T-helper 1 cell treated with Interleukin-12 subunit alpha and Interleukin-12 subunit beta and Interleukin-4 antibody, amounts not matched to agents 30 μg/mL and 1 μg/mL, for 36 hours (primary cell): ENCODE results near the gene SPATA46.

Experiments used
- H3K27ac Mint-ChIP-seq: one replicate; pipeline ENCODE4 v1.8.0; 2021; ENCODE audit warnings: mild to moderate bottlenecking, mixed read lengths
- H3K27me3 Mint-ChIP-seq: one replicate; pipeline ENCODE4 v1.8.0; 2021; ENCODE audit warnings: low read depth, mixed read lengths
- H3K36me3 Mint-ChIP-seq: one replicate; pipeline ENCODE4 v1.8.0; 2021; ENCODE audit warnings: low read depth, mixed read lengths
- H3K4me1 Mint-ChIP-seq: one replicate; pipeline ENCODE4 v1.8.0; 2021; ENCODE audit warnings: low read depth, mixed read lengths
- H3K4me3 Mint-ChIP-seq: one replicate; pipeline ENCODE4 v1.8.0; 2021; ENCODE audit warnings: mild to moderate bottlenecking, moderate library complexity, mixed read lengths
- H3K9me3 Mint-ChIP-seq: one replicate; pipeline ENCODE4 v1.8.0; 2021; ENCODE audit warnings: mixed read lengths

The SPATA46 gene

DNA sequence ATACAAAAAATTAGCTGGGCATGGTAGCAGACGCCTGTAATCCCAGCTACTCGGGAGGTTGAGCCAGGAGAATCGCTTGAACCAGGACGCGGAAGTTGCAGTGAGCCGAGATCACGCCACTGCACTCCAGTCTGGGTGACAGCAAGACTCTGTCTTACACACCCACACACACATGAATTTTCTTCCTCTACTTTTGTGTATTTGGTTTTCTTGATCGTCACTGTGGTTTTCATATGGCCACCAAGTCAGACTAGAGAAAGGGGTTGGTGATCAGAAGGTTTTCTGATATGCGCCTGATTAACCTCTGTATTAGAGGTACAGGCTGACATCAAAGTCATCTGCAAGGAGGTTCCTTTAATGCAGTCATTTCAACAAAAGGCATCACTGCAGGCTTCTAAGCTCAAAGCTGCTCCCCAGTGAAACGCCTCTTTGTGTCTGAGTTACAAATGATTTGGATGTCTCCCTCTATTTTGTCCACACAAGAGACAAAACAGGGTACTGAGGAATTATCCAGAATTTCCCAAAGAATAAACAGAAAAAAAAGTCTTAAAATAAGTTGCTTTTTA, 24.2 kb upstream of the SPATA46 start:
- Mint-ChIP-seq H3K36me3 (no peaks in the 10 kb centered on the region), H3K4me3 (no peak overlapping the region), H3K27ac (no peak overlapping the region), H3K4me1 (no peaks in the 10 kb centered on the region), H3K9me3 (no peaks in the 10 kb centered on the region), H3K27me3 (peaks cover 11% of the 10 kb centered on the region)

DNA sequence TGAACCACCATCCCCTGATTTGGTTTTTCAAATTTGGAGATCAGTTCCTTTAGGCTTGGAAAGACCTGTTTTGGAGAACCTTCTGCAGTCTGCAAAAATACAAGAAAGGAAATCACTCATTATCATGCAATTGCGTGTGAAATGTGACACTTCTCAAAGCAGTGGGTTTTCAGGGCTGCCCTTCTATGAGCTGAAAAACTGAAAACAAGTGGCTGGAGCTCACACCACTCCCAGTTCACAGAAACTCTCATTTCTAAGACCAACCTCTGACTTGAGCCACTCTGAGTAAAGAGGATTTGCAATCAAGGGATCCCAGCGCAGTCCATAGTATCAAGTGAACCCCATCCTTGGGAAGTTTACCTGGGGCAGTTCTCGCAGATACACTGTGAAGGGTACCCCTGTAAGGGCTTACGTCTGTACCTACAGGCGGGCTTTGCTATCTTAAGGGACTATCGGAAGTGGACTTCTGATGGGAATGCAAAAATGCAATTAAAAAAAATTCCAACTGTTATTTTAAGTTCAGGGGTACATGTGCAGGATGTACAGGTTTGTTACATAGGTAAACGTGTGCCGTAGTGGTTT, 22.4 kb upstream of the SPATA46 start:
- no peak overlapping the region for H3K4me3 Mint-ChIP-seq
- H3K4me1 Mint-ChIP-seq, result no peaks in the 10 kb centered on the region
- H3K27me3 Mint-ChIP-seq, result peaks cover 11% of the 10 kb centered on the region
- H3K9me3 Mint-ChIP-seq, result no peaks in the 10 kb centered on the region
- H3K27ac Mint-ChIP-seq, result no peak overlapping the region
- no peaks in the 10 kb centered on the region for H3K36me3 Mint-ChIP-seq

DNA sequence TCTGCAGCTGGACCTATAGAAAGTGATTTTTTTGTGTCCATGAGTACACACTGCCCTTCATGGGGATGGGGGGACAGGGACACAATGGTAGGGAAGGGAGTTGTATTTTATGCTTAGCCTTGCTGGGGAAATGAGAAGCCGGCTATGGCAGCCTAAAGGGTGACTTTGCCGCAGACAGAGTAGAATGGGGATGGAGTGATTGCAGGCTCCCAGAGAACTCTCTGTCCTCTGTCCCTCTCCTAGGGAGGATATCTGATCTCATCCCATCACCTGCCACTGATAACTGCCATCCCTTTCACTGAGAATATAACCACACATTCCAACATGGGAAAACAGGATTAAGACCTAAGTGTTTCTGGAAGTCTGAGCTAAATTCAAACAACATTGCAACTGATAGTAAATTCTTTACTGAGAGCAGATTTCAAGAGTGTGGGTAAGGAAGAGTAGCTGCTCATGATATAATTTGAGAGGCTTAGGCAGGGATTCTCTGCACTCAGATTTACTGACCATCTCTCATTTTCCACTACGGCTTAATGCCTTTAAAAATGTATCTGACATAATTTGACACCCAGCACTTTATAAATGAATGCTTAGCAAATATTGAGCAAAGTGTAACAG, 21.4 kb upstream of the SPATA46 start:
- Mint-ChIP-seq H3K27me3 (peaks cover 15% of the 10 kb centered on the region), H3K4me1 (no peaks in the 10 kb centered on the region), H3K9me3 (no peaks in the 10 kb centered on the region), H3K36me3 (no peaks in the 10 kb centered on the region), H3K4me3 (no peak overlapping the region), H3K27ac (no peak overlapping the region)

GRCh38 chr1:162397039-162397448, 20.4 kb upstream of the SPATA46 start:
- no peaks in the 10 kb centered on the region for H3K36me3 Mint-ChIP-seq
- H3K27me3 Mint-ChIP-seq, result peaks cover 18% of the 10 kb centered on the region
- H3K4me3 Mint-ChIP-seq, result no peak overlapping the region
- no peak overlapping the region for H3K27ac Mint-ChIP-seq
- no peaks in the 10 kb centered on the region for H3K9me3 Mint-ChIP-seq
- H3K4me1 Mint-ChIP-seq, result no peaks in the 10 kb centered on the region

- H3K27me3 Mint-ChIP-seq, result peaks cover 25% of the 10 kb centered on the region
- H3K9me3 Mint-ChIP-seq, result no peaks in the 10 kb centered on the region
- no peaks in the 10 kb centered on the region for H3K4me1 Mint-ChIP-seq
- no peak overlapping the region for H3K27ac Mint-ChIP-seq
- no peak overlapping the region for H3K4me3 Mint-ChIP-seq
- H3K36me3 Mint-ChIP-seq, result no peaks in the 10 kb centered on the region
Observed at GRCh38 chr1:162396201-162396906, 19.7 kb upstream of the SPATA46 start.

DNA sequence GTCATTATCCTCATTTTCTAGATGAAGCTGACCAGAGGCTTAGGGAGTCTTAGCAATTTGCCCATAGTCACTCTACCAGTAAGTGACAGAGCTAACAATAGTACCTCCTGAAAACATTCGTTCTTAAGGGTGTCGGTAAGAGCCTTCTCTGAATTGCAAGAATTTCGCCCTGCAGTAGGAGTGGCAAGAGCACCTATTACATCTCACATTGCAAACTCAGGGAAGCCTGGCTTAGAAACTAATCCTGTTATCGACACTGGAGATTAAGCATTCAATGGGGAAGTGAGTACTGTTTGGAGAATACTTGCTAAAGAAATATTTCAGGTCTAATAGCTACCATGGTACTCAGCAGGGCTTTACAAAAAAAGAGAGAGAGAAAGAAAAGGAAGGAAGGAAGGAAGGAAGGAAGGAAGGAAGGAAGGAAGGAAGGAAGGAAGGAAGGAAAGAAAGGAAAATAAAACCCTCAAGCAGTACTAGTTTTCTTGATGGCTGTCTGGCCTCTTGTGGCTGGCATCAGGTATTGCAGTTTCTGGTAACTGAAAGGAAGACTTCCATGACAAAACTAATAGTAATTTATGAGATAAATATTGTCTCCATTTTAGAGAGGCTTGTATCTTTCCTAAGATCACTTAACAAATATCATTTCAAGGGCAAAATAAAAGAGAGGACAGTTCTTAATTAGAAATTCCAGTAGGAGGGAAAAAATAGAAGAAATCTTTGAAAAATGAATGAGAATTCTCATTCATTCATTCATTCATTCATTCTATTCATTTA, 15.3 kb upstream of the SPATA46 start:
- Mint-ChIP-seq H3K36me3 (no peaks in the 10 kb centered on the region), H3K4me1 (no peaks in the 10 kb centered on the region), H3K27me3 (peaks cover 20% of the 10 kb centered on the region), H3K27ac (no peak overlapping the region), H3K4me3 (no peak overlapping the region), H3K9me3 (no peaks in the 10 kb centered on the region)

DNA sequence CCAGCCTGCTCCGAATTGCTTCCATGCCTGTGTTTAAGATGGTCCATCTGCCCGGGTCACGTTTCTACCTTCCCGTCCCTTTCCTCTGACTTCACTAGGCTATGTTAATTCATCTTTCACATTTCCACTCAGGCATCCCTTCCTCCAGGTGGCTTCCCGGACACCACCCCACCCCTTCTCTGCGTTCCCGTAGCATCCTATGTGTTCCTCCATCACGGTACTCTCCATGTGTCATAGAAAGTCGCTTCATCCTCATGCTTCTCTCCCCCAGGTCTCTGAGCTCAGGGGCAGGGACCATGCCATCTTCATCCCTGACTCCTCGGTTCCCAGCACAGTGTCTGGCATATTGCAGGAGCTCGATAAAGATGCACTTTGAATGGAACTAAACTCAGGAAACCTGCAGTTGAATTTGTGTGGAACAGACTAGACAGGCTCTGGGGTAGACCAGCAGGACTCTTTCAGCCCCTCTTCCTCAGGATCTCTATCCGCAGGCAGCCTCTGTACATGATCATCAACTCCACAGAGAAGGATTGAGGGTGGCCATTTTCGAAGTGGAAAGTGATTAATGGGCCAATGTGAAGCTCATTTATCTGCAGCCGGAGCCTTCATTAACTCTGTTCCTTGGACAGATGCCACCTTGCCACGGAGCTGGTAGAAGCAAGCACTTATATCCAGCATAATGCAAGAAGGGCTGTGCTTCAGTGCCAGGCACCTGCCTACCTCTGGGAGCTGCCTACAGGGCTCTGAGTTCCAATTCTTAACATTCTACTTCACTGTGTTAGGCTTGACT, 13.9 kb upstream of the SPATA46 start:
- Mint-ChIP-seq H3K27ac (no peak overlapping the region), H3K4me3 (no peak overlapping the region)

DNA sequence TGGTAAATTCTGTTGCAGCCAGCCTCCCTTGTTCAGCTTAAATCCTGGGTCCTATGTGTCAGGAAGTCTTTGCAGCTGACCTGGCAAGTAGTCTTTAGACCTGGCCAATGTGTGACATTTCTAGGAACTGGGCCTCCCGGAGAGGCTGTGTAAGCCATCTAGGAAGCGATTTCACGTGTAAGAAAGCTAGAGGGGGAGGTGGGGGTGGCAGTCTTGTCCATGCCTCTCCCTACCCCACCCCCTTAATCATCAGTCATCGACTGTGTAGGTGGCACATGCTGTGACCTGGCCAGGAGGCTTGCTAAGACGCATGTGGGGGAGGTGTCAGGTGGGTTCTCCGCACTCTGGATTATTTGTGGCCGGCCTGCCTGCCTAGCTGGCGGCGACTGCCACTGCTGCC, 13.3 kb upstream of the SPATA46 start:
- no peaks in the 10 kb centered on the region for H3K36me3 Mint-ChIP-seq
- no peaks in the 10 kb centered on the region for H3K9me3 Mint-ChIP-seq
- no peak overlapping the region for H3K27ac Mint-ChIP-seq
- H3K4me1 Mint-ChIP-seq, result no peaks in the 10 kb centered on the region
- peaks cover 20% of the 10 kb centered on the region for H3K27me3 Mint-ChIP-seq
- no peak overlapping the region for H3K4me3 Mint-ChIP-seq

More for the DNA sequence above, 13.9 kb upstream of the SPATA46 start:
- Mint-ChIP-seq H3K4me1 (no peaks in the 10 kb centered on the region), H3K36me3 (no peaks in the 10 kb centered on the region), H3K27me3 (peaks cover 20% of the 10 kb centered on the region), H3K9me3 (no peaks in the 10 kb centered on the region)

GRCh38 chr1:162389021-162389818, 12.6 kb upstream of the SPATA46 start:
- Mint-ChIP-seq H3K27me3 (peaks cover 20% of the 10 kb centered on the region), H3K4me3 (no peak overlapping the region), H3K27ac (no peak overlapping the region), H3K36me3 (no peaks in the 10 kb centered on the region), H3K9me3 (no peaks in the 10 kb centered on the region), H3K4me1 (no peaks in the 10 kb centered on the region)

DNA sequence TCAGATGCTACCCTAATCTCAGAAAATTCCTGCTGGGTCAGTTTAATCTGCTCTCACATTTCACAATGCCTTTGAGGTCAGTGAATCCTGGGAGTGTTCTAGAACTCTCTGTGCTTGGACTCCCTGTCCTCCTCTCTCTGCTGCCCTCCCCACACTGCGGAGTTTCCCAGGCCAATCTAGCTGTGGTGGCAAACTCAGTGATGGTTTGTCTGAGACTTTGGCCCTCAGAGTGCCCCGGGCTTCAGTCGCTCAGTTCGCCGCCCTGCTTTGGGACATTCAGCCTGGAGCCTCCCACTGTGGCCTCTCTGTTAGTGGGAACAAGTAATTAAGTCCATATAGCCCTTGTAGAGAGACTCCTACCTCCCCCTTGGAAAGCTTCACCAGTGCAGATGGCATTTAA, 12.0 kb upstream of the SPATA46 start:
- Mint-ChIP-seq H3K27ac (no peak overlapping the region), H3K36me3 (no peaks in the 10 kb centered on the region), H3K27me3 (peaks cover 20% of the 10 kb centered on the region), H3K9me3 (no peaks in the 10 kb centered on the region), H3K4me3 (no peak overlapping the region), H3K4me1 (no peaks in the 10 kb centered on the region)

GRCh38 chr1:162388083-162388594, 11.5 kb upstream of the SPATA46 start:
- H3K4me1 Mint-ChIP-seq, result no peaks in the 10 kb centered on the region
- H3K27me3 Mint-ChIP-seq, result peaks cover 16% of the 10 kb centered on the region
- H3K4me3 Mint-ChIP-seq, result no peak overlapping the region
- no peaks in the 10 kb centered on the region for H3K9me3 Mint-ChIP-seq
- H3K36me3 Mint-ChIP-seq, result no peaks in the 10 kb centered on the region
- no peak overlapping the region for H3K27ac Mint-ChIP-seq

DNA sequence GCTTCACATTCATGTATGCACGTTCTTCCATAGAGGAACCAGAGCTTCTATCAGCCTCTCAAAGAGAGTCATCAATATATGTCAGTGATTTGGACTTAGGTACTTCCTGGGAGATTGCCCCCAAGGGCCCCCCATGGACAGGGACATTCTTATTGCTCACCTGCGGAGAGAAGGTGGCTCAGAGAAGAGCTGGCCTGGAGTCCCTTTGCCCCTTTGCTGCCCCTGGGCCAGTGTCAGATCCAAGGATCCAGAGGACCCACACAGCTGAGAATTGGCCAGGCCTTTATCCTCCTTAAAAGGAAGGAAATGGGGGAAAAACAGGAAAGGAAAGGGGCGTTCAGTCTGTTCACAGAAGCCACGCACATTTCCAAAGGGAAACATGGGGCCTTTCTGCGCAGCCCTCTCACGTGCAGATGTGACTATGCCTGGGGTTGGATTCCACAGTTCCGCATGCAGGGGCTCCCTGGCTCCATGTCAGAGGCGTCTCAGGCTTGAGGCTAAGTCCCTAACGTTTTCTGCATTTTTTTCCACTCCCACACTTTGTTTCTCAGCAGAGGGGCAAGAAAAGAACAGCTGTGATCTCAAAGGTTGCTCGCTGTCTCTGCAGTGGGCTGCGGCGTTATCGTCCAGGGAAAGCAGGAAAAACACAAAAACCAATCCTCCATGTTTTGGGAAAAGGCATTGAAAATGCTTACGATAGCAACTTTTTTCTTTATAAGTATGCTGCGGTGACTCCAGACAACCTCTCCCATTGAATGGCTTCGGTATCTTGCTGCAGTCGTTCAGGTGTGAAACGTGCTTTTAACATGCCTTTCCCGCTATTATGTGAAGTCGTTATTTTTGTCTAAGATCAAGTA, 10.8 kb upstream of the SPATA46 start:
- Mint-ChIP-seq H3K27ac (no peak overlapping the region), H3K4me3 (no peak overlapping the region), H3K9me3 (no peaks in the 10 kb centered on the region), H3K27me3 (peaks cover 15% of the 10 kb centered on the region), H3K4me1 (no peaks in the 10 kb centered on the region), H3K36me3 (no peaks in the 10 kb centered on the region)
